ENCODE measurements around the gene SOX9.

- TF ChIP-seq CTCF (IDR thresholded peaks at IDR 0.05) (no peak), POLR2A (IDR thresholded peaks at IDR 0.05) (no peak)
These were observed 27.1 kb upstream of the SOX9 start for GRCh38 chr17:72093707-72094106.

Measured in thyroid gland (tissue), 4 donors.